Activated naive CD8-positive, alpha-beta T cell treated with anti-CD3 and anti-CD28 coated beads, Interleukin-2, amount 10 ng/mL, durations not matched to agents 7 days and 5 days (primary cell): ENCODE results near the gene CLPX. TPM values are rescaled to one million over a fixed set of nuclear protein-coding genes. Genes with fewer than 3 reads are reported as not detected.
"Not testable (repeated sequence)": the region's sequence is repeated elsewhere in the genome, so short reads cannot be mapped to it uniquely, and the experiment has no call there.

Experiments
- ATAC-seq: fragments of 150-1000 bp; cut with Tn5 transposase; one replicate; pipeline ENCODE4 v1.10.0; 2021; ENCODE audit warnings: low read depth, moderate library complexity
- POLR2A ChIA-PET: fragments of 350-600 bp; sonication (Branson Sonifier 250); formaldehyde crosslinking; loops from one replicate; lab custom pipeline; 2021; ENCODE audit warnings: antibody characterized with exemption; lab: Charles Lee
- DNase-seq: peaks from one replicate; pipeline ENCODE4 v3.0.0; 2021
- H3K27ac Mint-ChIP-seq: one replicate; pipeline ENCODE4 v1.8.0; 2022; ENCODE audit warnings: mild to moderate bottlenecking, mixed read lengths
- H3K27me3 Mint-ChIP-seq: one replicate; pipeline ENCODE4 v1.8.0; 2022; ENCODE audit warnings: mild to moderate bottlenecking, moderate library complexity, mixed read lengths
- H3K36me3 Mint-ChIP-seq: one replicate; pipeline ENCODE4 v1.8.0; 2021; ENCODE audit warnings: mild to moderate bottlenecking, mixed read lengths
- H3K4me1 Mint-ChIP-seq: one replicate; pipeline ENCODE4 v1.8.0; 2021; ENCODE audit warnings: mixed read lengths
- H3K4me3 Mint-ChIP-seq: one replicate; pipeline ENCODE4 v1.8.0; 2022; ENCODE audit warnings: mild to moderate bottlenecking, moderate library complexity, mixed read lengths
- H3K9me3 Mint-ChIP-seq: one replicate; pipeline ENCODE4 v1.8.0; 2021; ENCODE audit warnings: mixed read lengths
- total RNA-seq, 2 experiments: library from RNA; stranded (reverse); gene quantifications; one replicate each; pipeline ENCODE4 v1.2.3, GENCODE V29; 2021

The CLPX gene
- total RNA-seq, 2 experiments from 2014 or later: 45.8 to 47.4 TPM

GRCh38 chr15:65137089-65137488, 48.1 kb downstream of the CLPX start:
- H3K27me3 Mint-ChIP-seq, H3K9me3 Mint-ChIP-seq, H3K36me3 Mint-ChIP-seq, H3K27ac Mint-ChIP-seq, DNase-seq, ATAC-seq, POLR2A ChIA-PET, H3K4me1 Mint-ChIP-seq, H3K4me3 Mint-ChIP-seq: not testable (repeated sequence)

GRCh38 chr15:65134538-65134937, 50.6 kb downstream of the CLPX start:
- Mint-ChIP-seq H3K4me1 (peaks cover 19% of the 10 kb centered on the region), H3K27ac (peak overlapping the region; percentile 90), H3K27me3 (peaks cover 2% of the 10 kb centered on the region), H3K9me3 (peaks cover 6% of the 10 kb centered on the region), H3K4me3 (peak overlapping the region; percentile 84), H3K36me3 (peaks cover 3% of the 10 kb centered on the region)
- DNase-seq (no peak), ATAC-seq (no peak)
- POLR2A ChIA-PET: interaction anchor here (0.7 to 1.6 kb wide), 5 partner anchors 14 to 170 kb away, joined by 4 to 12 read pairs (median 5); partner anchors contain the start of genes CLPX, PARP16 and RNU5B-1

GRCh38 chr15:65133548-65134200, 51.5 kb downstream of the CLPX start, which contains the start of gene PDCD7:
PDCD7 (minus strand) TSS chr15:65133808; CDS start chr15:65133781, 27 bp downstream.
- POLR2A ChIA-PET: interaction anchor here (0.5 to 1.6 kb wide), 8 partner anchors 11 to 1437 kb away, joined by 3 to 12 read pairs (median 4); partner anchors contain the start of genes CLPX, PARP16 and RNU5B-1
- peaks cover 6% of the 10 kb centered on the region for H3K9me3 Mint-ChIP-seq
- ATAC-seq (peak; percentile 95), DNase-seq (peak; percentile 82)
- H3K4me3 Mint-ChIP-seq: peak within 1 kb of the TSS; percentile 87
- H3K27ac Mint-ChIP-seq: peak within 1 kb of the TSS; percentile 90
- peaks cover 23% of the 10 kb centered on the region for H3K4me1 Mint-ChIP-seq
- H3K36me3 Mint-ChIP-seq: peaks cover 8% of the 10 kb centered on the region
- peaks cover 2% of the 10 kb centered on the region for H3K27me3 Mint-ChIP-seq

GRCh38 chr15:65132878-65133547, 52.1 kb downstream of the CLPX start:
- peak; percentile 40 for ATAC-seq
- POLR2A ChIA-PET: interaction anchor here (0.5 to 1.6 kb wide), 4 partner anchors 53 to 172 kb away, joined by 4 to 12 read pairs (median 5); partner anchors contain the start of genes CLPX, PARP16 and RNU5B-1
- Mint-ChIP-seq H3K4me3 (peak overlapping the region; percentile 87), H3K27me3 (peaks cover 2% of the 10 kb centered on the region), H3K27ac (peak overlapping the region; percentile 85), H3K36me3 (peaks cover 10% of the 10 kb centered on the region), H3K9me3 (peaks cover 6% of the 10 kb centered on the region), H3K4me1 (peaks cover 23% of the 10 kb centered on the region)
- peak; percentile 64 for DNase-seq

GRCh38 chr15:65130941-65131340, 54.2 kb downstream of the CLPX start:
- ATAC-seq (no peak), DNase-seq (no peak)
- Mint-ChIP-seq H3K4me1 (peaks cover 26% of the 10 kb centered on the region), H3K27me3 (no peaks in the 10 kb centered on the region), H3K27ac (peak overlapping the region; percentile 59), H3K36me3 (peaks cover 14% of the 10 kb centered on the region), H3K9me3 (no peaks in the 10 kb centered on the region), H3K4me3 (no peak overlapping the region)
- POLR2A ChIA-PET: no interaction called here

GRCh38 chr15:65115542-65115941, 69.6 kb downstream of the CLPX start:
- DNase-seq: no peak
- no peaks in the 10 kb centered on the region for H3K27me3 Mint-ChIP-seq
- H3K4me1 Mint-ChIP-seq: peaks cover 3% of the 10 kb centered on the region
- ATAC-seq: no peak
- H3K9me3 Mint-ChIP-seq: no peaks in the 10 kb centered on the region
- POLR2A ChIA-PET: no interaction called here
- H3K36me3 Mint-ChIP-seq: peaks cover 23% of the 10 kb centered on the region
- H3K27ac Mint-ChIP-seq: no peak overlapping the region
- H3K4me3 Mint-ChIP-seq: no peak overlapping the region

- DNase-seq (no peak), ATAC-seq (no peak)
- POLR2A ChIA-PET: no interaction called here
- no peaks in the 10 kb centered on the region for H3K27me3 Mint-ChIP-seq
- H3K36me3 Mint-ChIP-seq: peaks cover 23% of the 10 kb centered on the region
- H3K4me3 Mint-ChIP-seq: no peak within 1 kb of the TSS
- H3K27ac Mint-ChIP-seq: no peak within 1 kb of the TSS
- peaks cover 3% of the 10 kb centered on the region for H3K4me1 Mint-ChIP-seq
- H3K9me3 Mint-ChIP-seq: no peaks in the 10 kb centered on the region
These were observed 70.1 kb downstream of the CLPX start, which contains the start of gene UBAP1L for GRCh38 chr15:65115086-65115485. UBAP1L (minus strand) TSS chr15:65115200; CDS start chr15:65106215, 8,985 bp downstream.

GRCh38 chr15:65110676-65111292, 74.4 kb downstream of the CLPX start:
- POLR2A ChIA-PET: no interaction called here
- peaks cover 6% of the 10 kb centered on the region for H3K36me3 Mint-ChIP-seq
- no peak overlapping the region for H3K27ac Mint-ChIP-seq
- peaks cover 3% of the 10 kb centered on the region for H3K4me1 Mint-ChIP-seq
- DNase-seq: no peak
- H3K4me3 Mint-ChIP-seq: no peak overlapping the region
- no peaks in the 10 kb centered on the region for H3K9me3 Mint-ChIP-seq
- no peak for ATAC-seq
- H3K27me3 Mint-ChIP-seq: no peaks in the 10 kb centered on the region

GRCh38 chr15:65106011-65106590, 79.0 kb downstream of the CLPX start:
- no peak overlapping the region for H3K4me3 Mint-ChIP-seq
- no peak for DNase-seq
- peaks cover 5% of the 10 kb centered on the region for H3K36me3 Mint-ChIP-seq
- H3K27me3 Mint-ChIP-seq: no peaks in the 10 kb centered on the region
- POLR2A ChIA-PET: no interaction called here
- peaks cover 8% of the 10 kb centered on the region for H3K4me1 Mint-ChIP-seq
- no peak for ATAC-seq
- H3K9me3 Mint-ChIP-seq: no peaks in the 10 kb centered on the region
- no peak overlapping the region for H3K27ac Mint-ChIP-seq

- Mint-ChIP-seq H3K4me3 (no peak overlapping the region), H3K36me3 (peaks cover 5% of the 10 kb centered on the region), H3K27ac (no peak overlapping the region), H3K9me3 (no peaks in the 10 kb centered on the region), H3K4me1 (peaks cover 8% of the 10 kb centered on the region), H3K27me3 (no peaks in the 10 kb centered on the region)
- DNase-seq: no peak
- ATAC-seq: no peak
- POLR2A ChIA-PET: interaction anchor here (0.7 kb wide), 1 partner anchor 51 kb away, joined by 4 read pairs; no protein-coding TSS in a partner anchor
These were observed 80.1 kb downstream of the CLPX start for GRCh38 chr15:65105038-65105437.

- no peak for DNase-seq
- H3K27me3 Mint-ChIP-seq: no peaks in the 10 kb centered on the region
- no peaks in the 10 kb centered on the region for H3K9me3 Mint-ChIP-seq
- H3K36me3 Mint-ChIP-seq: peaks cover 7% of the 10 kb centered on the region
- no peak overlapping the region for H3K4me3 Mint-ChIP-seq
- ATAC-seq: no peak
- POLR2A ChIA-PET: no interaction called here
- H3K4me1 Mint-ChIP-seq: peaks cover 8% of the 10 kb centered on the region
- H3K27ac Mint-ChIP-seq: no peak overlapping the region
These were observed 82.2 kb downstream of the CLPX start for GRCh38 chr15:65102912-65103311.

GRCh38 chr15:65101891-65102708, 83.0 kb downstream of the CLPX start:
- no peaks in the 10 kb centered on the region for H3K9me3 Mint-ChIP-seq
- H3K36me3 Mint-ChIP-seq: peaks cover 7% of the 10 kb centered on the region
- peaks cover 8% of the 10 kb centered on the region for H3K4me1 Mint-ChIP-seq
- no peak overlapping the region for H3K27ac Mint-ChIP-seq
- DNase-seq: no peak
- ATAC-seq: no peak
- no peak overlapping the region for H3K4me3 Mint-ChIP-seq
- POLR2A ChIA-PET: interaction anchor here (0.6 kb wide), 1 partner anchor 741 kb away, joined by 3 read pairs; no protein-coding TSS in a partner anchor
- no peaks in the 10 kb centered on the region for H3K27me3 Mint-ChIP-seq
